Cardiac muscle cell (in vitro differentiated cells and primary cell): Measurements from ENCODE around the gene SSTR1. TPM values are rescaled to one million over a fixed set of nuclear protein-coding genes. Genes with fewer than 3 reads are reported as not detected.

ENCODE experiments used
- DNase-seq, 2 donors: peaks; one replicate each; pipeline versions ENCODE4 v3.0.0 to v3.0.0-alpha.2; 2010 to 2017; ENCODE audit warnings: low read depth in 1 of 2, low spot score in 1 of 2
- H3K27ac ChIP-seq: fragments of 200-600 bp; sonication (generic); 2 replicates; pipeline ENCODE4 v1.5.1; 2016
- H3K27me3 ChIP-seq: fragments of 200-600 bp; sonication (generic); 2 replicates; pipeline ENCODE4 v1.6.0; 2016; ENCODE audit warnings: control low read depth
- H3K36me3 ChIP-seq: fragments of 200-600 bp; sonication (generic); 2 replicates; pipeline ENCODE4 v1.5.1; 2016; ENCODE audit warnings: control low read depth
- H3K4me1 ChIP-seq: fragments of 200-600 bp; sonication (generic); 2 replicates; pipeline ENCODE4 v1.8.1; 2017; ENCODE audit warnings: low read depth, mild to moderate bottlenecking, mixed run types
- H3K4me3 ChIP-seq: fragments of 200-600 bp; sonication (generic); 2 replicates; pipeline ENCODE4 v1.5.1; 2016; ENCODE audit warnings: mild to moderate bottlenecking
- H3K9me3 ChIP-seq: fragments of 200-600 bp; sonication (generic); 2 replicates; pipeline ENCODE4 v1.5.1; 2017; ENCODE audit warnings: low read depth, mild to moderate bottlenecking, control low read depth
- polyA plus RNA-seq: library from polyadenylated mRNA; unstranded; fragments of >200 nt; fragmentation: Nextera tagmentation; extraction: Ambion mirVana; gene quantifications from 2 replicates; pipeline ENCODE4 v1.2.1, GENCODE V29; 2016
- total RNA-seq: library from RNA; depleted of rRNA; stranded (reverse); fragments of >200 nt; gene quantifications from 2 replicates; pipeline ENCODE4 v1.2.3, GENCODE V29; 2016
- TF ChIP-seq, protein P1 (sequence below): IDR thresholded peaks from 2 replicates; pipeline ENCODE4 v1.5.1; 2012; ENCODE audit warnings: low read depth, mild to moderate bottlenecking, low read length

The SSTR1 gene, protein sequence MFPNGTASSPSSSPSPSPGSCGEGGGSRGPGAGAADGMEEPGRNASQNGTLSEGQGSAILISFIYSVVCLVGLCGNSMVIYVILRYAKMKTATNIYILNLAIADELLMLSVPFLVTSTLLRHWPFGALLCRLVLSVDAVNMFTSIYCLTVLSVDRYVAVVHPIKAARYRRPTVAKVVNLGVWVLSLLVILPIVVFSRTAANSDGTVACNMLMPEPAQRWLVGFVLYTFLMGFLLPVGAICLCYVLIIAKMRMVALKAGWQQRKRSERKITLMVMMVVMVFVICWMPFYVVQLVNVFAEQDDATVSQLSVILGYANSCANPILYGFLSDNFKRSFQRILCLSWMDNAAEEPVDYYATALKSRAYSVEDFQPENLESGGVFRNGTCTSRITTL
- not detected in 2 replicates for total RNA-seq
- not detected in 2 replicates for polyA plus RNA-seq

DNA sequence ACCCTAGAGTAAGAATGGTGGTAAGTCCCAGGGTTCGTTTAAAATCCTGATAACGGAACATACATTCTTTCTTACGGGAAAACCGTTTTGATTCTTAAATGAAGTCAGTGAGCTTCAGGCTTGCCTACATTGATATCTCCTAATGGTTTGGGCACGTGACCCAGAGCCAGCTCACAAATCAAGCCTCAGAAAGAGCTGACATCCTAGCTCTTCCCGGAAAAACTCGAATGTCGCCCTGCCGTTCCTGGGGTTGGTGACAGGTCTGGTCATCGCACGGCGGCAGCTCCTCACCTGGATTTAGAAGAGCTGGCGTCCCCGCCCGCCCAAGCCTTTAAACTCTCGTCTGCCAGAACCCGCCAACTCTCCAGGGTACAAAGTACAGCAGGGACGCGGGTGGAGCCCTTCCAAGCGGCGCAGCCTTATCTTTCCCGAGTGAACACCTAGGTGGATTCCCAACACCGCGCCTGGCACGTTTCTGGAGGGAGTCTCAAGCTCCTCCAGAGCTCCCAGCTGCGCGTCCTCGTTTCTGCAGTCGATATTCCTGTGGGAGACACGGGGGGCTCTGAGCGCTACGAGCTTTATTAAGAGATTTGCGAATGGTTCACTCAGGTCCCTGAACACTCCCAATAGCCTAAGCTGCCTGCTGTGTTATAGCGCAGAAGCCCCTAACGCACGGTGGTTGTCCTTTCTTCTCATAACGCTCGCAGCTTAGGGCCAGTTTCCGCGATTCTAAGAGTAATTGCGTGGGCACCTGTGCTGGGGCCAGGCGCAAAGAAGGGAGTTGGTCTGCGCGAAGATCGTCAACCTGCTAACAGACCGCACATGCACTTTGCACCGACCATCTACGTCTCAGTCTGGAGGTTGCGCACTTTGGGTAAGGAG lies at the start of gene SSTR1:
Gene SSTR1, plus strand, starts transcription at position 169 of the 882 bp plus-strand sequence. CDS start 1,486 bp downstream, outside the sequence.
- H3K4me3 ChIP-seq: peak within 1 kb of the TSS; percentile 12
- peak; percentile 16 to 27 for DNase-seq
- H3K4me1 ChIP-seq: no peaks in the 10 kb centered on the region
- no peaks in the 10 kb centered on the region for H3K9me3 ChIP-seq
- no peak within 1 kb of the TSS for H3K27ac ChIP-seq
- H3K36me3 ChIP-seq: no peaks in the 10 kb centered on the region
- H3K27me3 ChIP-seq: peaks cover 85% of the 10 kb centered on the region
- TF ChIP-seq, protein P1, sequence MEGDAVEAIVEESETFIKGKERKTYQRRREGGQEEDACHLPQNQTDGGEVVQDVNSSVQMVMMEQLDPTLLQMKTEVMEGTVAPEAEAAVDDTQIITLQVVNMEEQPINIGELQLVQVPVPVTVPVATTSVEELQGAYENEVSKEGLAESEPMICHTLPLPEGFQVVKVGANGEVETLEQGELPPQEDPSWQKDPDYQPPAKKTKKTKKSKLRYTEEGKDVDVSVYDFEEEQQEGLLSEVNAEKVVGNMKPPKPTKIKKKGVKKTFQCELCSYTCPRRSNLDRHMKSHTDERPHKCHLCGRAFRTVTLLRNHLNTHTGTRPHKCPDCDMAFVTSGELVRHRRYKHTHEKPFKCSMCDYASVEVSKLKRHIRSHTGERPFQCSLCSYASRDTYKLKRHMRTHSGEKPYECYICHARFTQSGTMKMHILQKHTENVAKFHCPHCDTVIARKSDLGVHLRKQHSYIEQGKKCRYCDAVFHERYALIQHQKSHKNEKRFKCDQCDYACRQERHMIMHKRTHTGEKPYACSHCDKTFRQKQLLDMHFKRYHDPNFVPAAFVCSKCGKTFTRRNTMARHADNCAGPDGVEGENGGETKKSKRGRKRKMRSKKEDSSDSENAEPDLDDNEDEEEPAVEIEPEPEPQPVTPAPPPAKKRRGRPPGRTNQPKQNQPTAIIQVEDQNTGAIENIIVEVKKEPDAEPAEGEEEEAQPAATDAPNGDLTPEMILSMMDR: no peak

DNA sequence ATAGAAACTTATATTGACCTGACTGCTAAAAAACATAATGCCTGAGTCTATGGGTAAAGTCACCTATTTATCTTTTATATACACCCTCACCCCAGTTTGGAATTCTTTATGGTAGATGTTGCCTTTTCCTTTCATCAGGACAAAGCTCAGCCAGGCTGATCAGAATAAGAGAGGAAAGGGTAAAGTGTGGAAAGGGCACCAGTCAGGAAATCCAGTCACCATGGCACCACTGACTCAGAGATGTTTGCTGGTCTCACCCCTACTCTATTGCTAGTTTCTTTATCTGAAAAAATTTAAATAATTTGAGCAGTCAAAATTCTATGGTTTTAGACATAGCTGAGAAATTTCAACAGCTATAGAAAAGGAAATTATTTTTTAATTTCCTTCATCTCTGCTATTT lies 49.2 kb upstream of the SSTR1 start:
- H3K27ac ChIP-seq: no peak overlapping the region
- no peak overlapping the region for H3K4me3 ChIP-seq
- DNase-seq: no peak
- H3K36me3 ChIP-seq: no peaks in the 10 kb centered on the region
- H3K27me3 ChIP-seq: no peaks in the 10 kb centered on the region
- no peaks in the 10 kb centered on the region for H3K9me3 ChIP-seq
- TF ChIP-seq, protein P1: no peak
- no peaks in the 10 kb centered on the region for H3K4me1 ChIP-seq

DNA sequence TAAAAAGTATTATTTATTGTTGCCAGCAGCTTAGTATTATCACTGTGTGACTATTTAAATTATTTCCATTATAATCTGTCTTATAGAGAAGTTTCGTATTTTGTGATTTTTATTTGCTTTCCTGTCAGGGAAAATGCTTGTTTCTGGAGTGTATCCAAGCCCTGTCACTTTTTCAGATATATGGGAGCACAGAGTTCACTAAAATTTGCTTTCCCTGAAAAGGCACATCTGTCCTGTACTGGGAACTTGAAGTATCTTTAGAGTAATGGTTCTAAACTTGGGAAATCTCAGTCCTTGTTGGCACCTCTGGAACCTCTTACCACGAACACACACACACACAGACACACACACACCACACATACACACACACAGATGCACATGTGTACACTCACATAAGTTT lies 39.3 kb upstream of the SSTR1 start:
- no peak overlapping the region for H3K4me3 ChIP-seq
- H3K36me3 ChIP-seq: no peaks in the 10 kb centered on the region
- no peak for DNase-seq
- H3K4me1 ChIP-seq: no peaks in the 10 kb centered on the region
- no peaks in the 10 kb centered on the region for H3K9me3 ChIP-seq
- no peak overlapping the region for H3K27ac ChIP-seq
- TF ChIP-seq, protein P1: no peak
- H3K27me3 ChIP-seq: no peaks in the 10 kb centered on the region

DNA sequence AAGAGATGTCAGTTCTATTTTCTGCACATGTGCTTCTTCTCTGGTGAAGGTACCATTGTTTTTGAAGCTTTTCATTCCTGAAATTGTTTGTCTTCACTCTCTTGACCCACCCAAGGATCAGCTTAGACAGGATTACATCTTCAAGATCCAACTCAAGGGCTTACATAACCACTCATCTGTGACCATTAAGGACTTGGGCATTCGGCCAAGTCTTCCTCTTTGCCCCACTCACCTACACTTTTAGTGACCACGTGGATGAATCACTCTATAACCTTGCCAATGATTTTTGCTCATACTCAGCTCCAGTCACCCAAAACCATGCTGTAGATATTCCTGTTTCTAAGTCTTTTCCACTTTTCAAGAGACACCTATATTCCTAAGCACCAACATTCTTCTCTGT lies 36.5 kb upstream of the SSTR1 start:
- no peak for DNase-seq
- TF ChIP-seq, protein P1: no peak
- no peaks in the 10 kb centered on the region for H3K4me1 ChIP-seq

DNA sequence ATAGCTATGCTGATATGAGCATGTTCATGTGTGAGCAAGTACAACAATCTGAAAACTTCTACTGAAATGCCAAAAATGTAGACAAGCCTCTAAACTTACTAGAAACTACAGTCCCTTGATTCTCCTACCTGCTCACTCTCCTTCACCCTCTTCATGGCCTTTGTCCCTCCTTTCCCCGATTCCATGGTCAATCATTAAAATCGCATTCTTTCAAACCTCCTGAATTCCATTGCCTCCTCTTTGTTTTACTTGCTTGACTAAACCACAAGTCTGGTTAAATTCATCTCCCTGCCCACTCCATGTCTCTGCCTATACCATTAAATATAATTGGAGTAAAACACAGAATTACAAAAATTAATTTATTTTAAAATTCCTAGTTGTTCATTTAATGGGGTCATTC lies 33.0 kb upstream of the SSTR1 start:
- Histone ChIP-seq H3K36me3 (no peaks in the 10 kb centered on the region), H3K9me3 (no peaks in the 10 kb centered on the region), H3K4me3 (no peak overlapping the region), H3K27me3 (no peaks in the 10 kb centered on the region), H3K4me1 (no peaks in the 10 kb centered on the region), H3K27ac (no peak overlapping the region)
- no peak for DNase-seq
- TF ChIP-seq, protein P1: no peak

More for the DNA sequence above, 36.5 kb upstream of the SSTR1 start:
- no peaks in the 10 kb centered on the region for H3K27me3 ChIP-seq
- no peaks in the 10 kb centered on the region for H3K36me3 ChIP-seq
- H3K27ac ChIP-seq: no peak overlapping the region
- H3K9me3 ChIP-seq: no peaks in the 10 kb centered on the region
- no peak overlapping the region for H3K4me3 ChIP-seq
